Tibial nerve (tissue), 3 donors: ENCODE measurements around the gene MRPS7.

Experiments
- CTCF ChIP-seq, 5 experiments: fragments of 200-600 bp in 3 of 5; fragments of 450-650 bp in 2 of 5; sonication (generic) in 3 of 5; IDR thresholded peaks; one replicate each; pipeline ENCODE4 v1.5.1; 2016 to 2019; ENCODE audit warnings: antibody characterized with exemption in 5 of 5, mild to moderate bottlenecking in 3 of 5, moderate library complexity in 2 of 5
- POLR2A ChIP-seq, 2 donors: fragments of 450-650 bp; IDR thresholded peaks; one replicate each; pipeline ENCODE4 v1.6.1; 2017; ENCODE audit warnings: antibody characterized with exemption in 2 of 2, mild to moderate bottlenecking in 2 of 2, moderate library complexity in 2 of 2

- TF ChIP-seq POLR2A (IDR thresholded peaks at IDR 0.05) = peak; percentile 78 to 95
- peak in 1 of 5 experiments; percentile 16 for TF ChIP-seq CTCF (IDR thresholded peaks at IDR 0.05)
These were observed 27.6 kb downstream of the MRPS7 start, which contains the start of gene SLC25A19 for GRCh38 chr17:75289115-75289831.
